Hematopoietic multipotent progenitor cell treated with erythropoietin and hydrocortisone succinate and interleukin-3 and kit ligand, for 6 days (in vitro differentiated cells): Measurements from ENCODE around the gene CYB5RL.
A peak's percentile ranks its signal among the peaks of the same experiment; 100 is the strongest.
"Not testable (repeated sequence)": the region's sequence is repeated elsewhere in the genome, so short reads cannot be mapped to it uniquely, and the experiment has no call there.

ENCODE experiments used
- DNase-seq: peaks from one replicate; pipeline ENCODE4 v3.0.0-alpha.2; 2015

Gene CYB5RL

GRCh38 chr1:54180701-54181360, 19.0 kb downstream of the CYB5RL start:
- no peak for DNase-seq

- no peak for DNase-seq
Measured at GRCh38 chr1:54178296-54179070, 21.3 kb downstream of the CYB5RL start.

GRCh38 chr1:54177726-54178125, 22.1 kb downstream of the CYB5RL start:
- no peak for DNase-seq

GRCh38 chr1:54176621-54177327, 23.1 kb downstream of the CYB5RL start:
- no peak for DNase-seq

- DNase-seq = no peak
Measured at GRCh38 chr1:54174106-54174505, 25.7 kb downstream of the CYB5RL start.

GRCh38 chr1:54173681-54174080, 26.1 kb downstream of the CYB5RL start:
- no peak for DNase-seq

GRCh38 chr1:54172614-54173599, 26.9 kb downstream of the CYB5RL start:
- no peak for DNase-seq

- DNase-seq = no peak
Measured at GRCh38 chr1:54171606-54172005, 28.2 kb downstream of the CYB5RL start.

GRCh38 chr1:54171016-54171415, 28.8 kb downstream of the CYB5RL start:
- DNase-seq = no peak

GRCh38 chr1:54169068-54169467, 30.8 kb downstream of the CYB5RL start:
- no peak for DNase-seq

- no peak for DNase-seq
Measured at GRCh38 chr1:54168206-54168965, 31.4 kb downstream of the CYB5RL start.

- no peak for DNase-seq
Measured at GRCh38 chr1:54167422-54168139, 32.2 kb downstream of the CYB5RL start.

- not testable (repeated sequence) for DNase-seq
Measured at GRCh38 chr1:54166357-54166756, 33.5 kb downstream of the CYB5RL start.

- no peak for DNase-seq
Measured at GRCh38 chr1:54165146-54165545, 34.7 kb downstream of the CYB5RL start.

GRCh38 chr1:54163573-54163972, 36.3 kb downstream of the CYB5RL start:
- DNase-seq = no peak

- DNase-seq = no peak
Measured at GRCh38 chr1:54163051-54163450, 36.8 kb downstream of the CYB5RL start.

- DNase-seq = no peak
Measured at GRCh38 chr1:54161495-54162168, 38.2 kb downstream of the CYB5RL start.

- DNase-seq = no peak
Measured at GRCh38 chr1:54160351-54160750, 39.5 kb downstream of the CYB5RL start.

- no peak for DNase-seq
Measured at GRCh38 chr1:54159733-54160316, 40.0 kb downstream of the CYB5RL start.

- DNase-seq = peak; percentile 31
Measured at GRCh38 chr1:54158071-54158470, 41.8 kb downstream of the CYB5RL start.
